ENCODE data around the gene LRIG1.

DNA sequence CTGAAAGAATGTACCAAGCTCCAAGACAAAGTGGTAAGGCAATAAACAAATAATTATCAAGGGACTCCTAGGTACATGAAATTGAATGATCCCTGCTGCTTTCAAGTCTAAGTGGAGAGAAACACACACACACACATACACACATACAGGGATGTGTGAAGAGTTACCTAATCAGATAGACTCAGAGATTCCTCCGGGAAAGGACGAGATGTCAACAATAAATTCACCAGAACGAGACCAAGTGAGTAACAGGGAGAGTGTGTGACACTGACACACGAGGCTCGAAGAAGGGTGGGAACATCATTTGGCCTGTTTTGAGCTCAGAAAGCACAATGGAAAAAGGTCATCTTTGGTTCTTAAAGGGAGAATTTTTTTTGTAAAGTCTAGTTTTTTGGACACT, 13.4 kb downstream of the LRIG1 start:
- TF ChIP-seq EZH2 (IDR thresholded peaks at IDR 0.05; ENCODE audit: borderline replicate concordance, control insufficient read depth, low read depth, low read length): no peak
- no peak for TF ChIP-seq E2F4 (IDR thresholded peaks at IDR 0.05; ENCODE audit: low read depth, low read length)
